Muscle of arm (tissue), 12 donors: ENCODE measurements around the gene RNASE4. TPM values are rescaled to one million over a fixed set of nuclear protein-coding genes. Genes with fewer than 3 reads are reported as not detected.

Experiments
- DNase-seq: peaks from one replicate; pipeline ENCODE4 v3.0.0-alpha.2; 2013
- polyA plus RNA-seq, 12 donors: library from polyadenylated mRNA; unstranded; fragments of 120-200 nt; gene quantifications; one replicate each; pipeline ENCODE4 v1.2.1, GENCODE V29; 2013; ENCODE audit not compliant: insufficient read length in 12 of 12

RNASE4 gene
- polyA plus RNA-seq, 12 donors = 2.2 to 25.2 (median 4.1) TPM; not detected in 1

DNA sequence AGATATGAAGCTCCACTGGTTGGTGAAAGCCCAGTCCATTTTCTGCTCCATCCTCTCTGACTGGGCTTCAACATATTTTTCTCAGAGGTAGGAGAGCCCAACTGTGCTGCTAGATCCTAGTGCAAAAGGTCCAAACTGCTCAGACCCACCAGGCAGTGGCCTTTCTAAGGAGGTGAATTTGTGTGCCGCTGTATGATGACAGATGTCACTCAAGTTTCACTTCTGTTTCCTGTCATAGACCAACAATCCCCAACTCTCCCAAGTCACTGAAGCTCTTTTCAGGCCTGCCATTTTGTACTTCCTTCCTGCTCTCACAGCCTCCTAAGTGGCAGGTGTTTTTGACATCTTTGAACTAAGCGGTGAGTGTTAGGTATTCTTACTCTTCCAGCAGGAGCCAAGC, 16.4 kb upstream of the RNASE4 start:
- DNase-seq = no peak

DNA sequence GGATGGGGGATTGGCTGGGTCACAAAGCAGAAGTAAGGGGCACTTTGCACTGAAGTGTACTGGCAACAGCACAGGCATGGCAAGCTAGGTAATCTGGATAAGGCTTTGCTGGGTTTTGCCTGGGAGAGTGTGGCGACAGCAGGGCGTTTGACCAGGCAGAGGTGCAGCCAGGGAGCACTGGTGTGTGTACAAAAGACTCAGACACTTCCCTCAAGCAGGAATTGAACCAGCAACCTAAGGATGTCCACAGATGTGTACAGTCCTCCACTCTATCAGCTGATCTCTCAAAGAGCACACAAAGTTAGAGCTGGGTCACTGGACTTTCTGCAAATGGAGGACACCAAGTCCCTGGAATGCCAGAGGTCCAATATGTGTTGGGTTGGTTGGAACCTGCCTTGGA, 15.4 kb upstream of the RNASE4 start:
- DNase-seq = no peak

DNA sequence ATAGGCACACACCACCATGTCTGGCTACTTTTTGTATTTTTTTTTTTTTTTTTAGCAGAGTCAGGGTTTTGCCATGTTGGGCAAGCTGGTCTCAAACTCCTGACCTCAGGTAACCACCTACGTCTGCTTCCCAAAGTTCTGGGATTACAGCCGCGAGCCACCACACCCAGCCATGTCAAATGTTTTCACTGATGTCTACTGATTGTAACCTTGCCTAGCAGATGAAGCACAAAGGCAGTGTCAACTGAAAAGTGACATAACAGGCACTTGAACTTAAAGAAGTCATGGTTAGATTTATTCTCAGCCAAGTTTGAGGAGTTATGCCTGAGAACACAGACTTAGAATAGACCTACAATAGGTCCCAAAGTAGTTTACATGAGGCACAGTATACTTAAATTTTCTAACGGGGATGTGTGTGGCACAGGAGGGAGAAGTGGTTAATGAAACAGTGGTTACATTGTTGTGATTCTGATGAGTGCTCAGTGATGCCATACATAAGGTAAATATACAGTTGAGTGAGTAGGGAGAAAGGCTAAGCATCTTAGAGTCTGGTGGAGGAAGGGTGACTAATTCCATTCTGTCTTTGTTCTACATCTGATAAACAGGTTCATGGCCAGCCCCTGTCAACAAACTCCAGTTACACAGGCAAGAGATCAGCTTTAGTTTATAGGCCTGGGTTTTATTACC, 12.6 kb upstream of the RNASE4 start:
- DNase-seq = no peak

DNA sequence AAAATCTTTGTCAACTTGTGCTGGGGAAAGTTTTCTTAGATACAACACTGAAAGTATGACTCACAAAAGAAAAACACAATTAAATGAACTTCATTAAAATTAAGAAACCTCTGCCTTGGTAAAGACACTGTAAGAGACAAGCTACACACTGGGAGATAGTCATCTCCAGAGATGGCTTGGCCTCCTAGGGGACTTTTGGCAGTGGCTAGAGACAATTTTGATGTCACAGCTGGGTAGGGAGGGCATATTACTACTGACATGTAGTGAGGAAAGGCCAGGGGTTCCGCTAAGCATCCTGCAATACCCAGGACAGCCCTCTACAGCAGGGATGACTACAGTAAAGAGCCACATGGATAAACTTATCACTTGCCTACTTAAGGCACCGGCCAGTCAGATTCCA, 8.7 kb upstream of the RNASE4 start:
- no peak for DNase-seq

DNA sequence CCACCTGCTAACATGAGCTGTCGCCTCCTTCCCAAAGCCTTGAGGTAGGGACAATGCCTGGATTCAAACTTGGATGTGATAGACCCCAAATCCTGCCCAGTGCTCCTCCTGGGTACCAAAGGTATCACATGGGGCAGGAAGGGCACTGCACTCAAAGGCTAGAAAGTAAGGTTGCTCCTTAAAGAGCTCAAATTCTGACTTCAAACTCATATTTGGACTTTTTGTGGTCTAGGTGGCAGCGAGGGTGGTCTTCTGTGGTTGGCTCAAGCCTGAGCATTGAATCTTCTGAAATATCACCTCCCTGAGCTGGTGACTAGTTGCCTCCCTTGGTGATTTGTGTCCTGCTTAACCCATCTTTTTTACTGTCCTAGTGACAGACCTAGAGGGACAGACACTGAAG, 8.3 kb upstream of the RNASE4 start:
- no peak for DNase-seq

DNA sequence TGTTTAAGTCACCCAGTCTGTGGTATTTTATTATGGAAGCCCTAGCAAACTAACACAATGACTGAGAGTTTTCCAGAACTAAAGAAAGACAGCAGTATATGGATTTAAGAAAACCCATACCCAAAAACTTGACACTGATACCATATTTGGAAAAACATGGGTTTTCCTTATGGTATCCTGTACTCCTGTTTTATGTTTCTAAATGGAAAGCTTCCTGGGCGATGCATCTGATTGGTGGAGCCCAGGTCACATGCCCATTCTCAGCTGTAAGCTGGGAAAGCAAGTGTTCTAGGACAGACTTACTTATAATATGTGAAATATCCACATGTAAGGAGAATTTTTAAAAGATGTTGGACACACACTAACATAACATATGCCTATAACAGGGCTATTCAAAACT, 4.5 kb upstream of the RNASE4 start:
- DNase-seq = no peak

DNA sequence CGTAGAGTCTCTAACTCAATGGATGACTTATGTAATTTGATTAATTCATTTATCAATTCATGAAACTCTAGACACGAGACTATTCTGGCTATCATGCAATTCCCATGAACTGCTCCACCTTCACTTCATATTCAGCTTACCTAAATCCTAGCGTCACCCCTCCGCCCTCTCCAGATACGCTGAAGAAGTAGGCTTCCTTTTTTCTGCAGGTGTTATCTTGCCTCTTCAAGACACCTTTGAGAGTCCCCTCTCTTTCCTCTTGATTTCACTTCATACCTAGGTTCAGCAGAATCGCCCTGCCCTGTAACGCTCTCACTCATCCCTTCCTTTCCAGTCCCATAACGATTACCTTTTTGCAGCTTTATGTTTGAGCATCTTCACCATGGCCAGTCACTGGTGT, 4.0 kb upstream of the RNASE4 start:
- no peak for DNase-seq

DNA sequence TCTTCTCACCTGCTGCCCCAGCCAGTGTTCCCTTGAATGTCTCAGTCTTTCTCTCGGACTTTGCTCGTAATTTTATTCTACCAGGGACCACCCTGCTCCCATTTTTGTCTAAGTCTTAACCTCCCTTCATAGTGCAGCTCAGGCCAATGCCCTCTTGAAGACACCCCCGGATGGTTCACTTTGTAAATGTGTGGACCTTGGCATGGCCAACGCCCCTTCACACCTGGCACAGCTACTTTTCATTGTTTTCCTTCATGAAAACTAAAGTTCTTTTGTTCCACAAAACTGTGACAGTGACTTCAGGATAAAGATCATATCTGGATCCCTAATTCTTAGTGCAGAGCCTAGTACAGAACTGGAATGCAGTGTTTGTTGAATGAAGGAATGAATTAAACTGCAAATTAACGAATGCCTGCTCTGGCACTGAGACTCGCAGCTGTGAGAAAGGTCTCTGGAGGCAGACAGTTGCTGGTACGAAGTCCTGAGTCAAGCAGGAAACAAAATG, 3.5 kb upstream of the RNASE4 start:
- no peak for DNase-seq

DNA sequence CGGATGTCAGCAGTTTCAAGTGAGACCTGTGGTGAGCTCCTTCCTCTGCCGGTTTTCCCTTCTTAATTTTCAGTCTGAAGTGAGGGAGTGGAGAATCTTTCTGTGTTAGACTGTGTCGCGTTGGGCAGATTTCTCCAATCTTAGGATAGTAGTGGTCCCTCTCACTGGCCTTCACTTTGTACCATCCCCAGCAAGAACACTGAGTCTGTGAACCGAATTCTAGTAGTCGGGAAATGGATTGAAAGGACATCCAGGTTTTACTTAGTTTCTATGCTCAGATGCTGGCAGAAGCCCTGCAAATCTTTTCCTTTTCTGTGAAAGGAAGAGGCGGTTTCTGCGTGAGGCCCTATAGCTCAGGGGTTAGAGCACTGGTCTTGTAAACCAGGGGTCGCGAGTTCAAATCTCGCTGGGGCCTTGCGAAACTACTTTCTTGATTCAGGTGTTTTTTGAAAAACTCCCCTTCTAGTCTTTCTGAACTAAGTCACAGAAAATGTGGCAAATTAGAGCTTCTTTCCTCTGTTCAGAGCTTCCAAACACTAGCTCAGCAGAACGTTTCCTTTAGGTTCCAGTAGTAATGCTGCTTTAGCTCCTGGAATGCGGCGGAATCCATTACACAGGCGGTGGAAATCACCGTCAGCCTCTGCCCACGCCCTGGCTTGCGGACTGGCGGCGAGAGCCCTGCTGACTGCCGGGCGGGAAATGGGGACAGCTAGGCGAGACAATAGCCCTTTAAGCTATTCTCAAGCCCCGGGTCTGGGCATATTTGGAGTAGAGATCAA, 2.8 kb upstream of the RNASE4 start:
- DNase-seq = peak; percentile 93

DNA sequence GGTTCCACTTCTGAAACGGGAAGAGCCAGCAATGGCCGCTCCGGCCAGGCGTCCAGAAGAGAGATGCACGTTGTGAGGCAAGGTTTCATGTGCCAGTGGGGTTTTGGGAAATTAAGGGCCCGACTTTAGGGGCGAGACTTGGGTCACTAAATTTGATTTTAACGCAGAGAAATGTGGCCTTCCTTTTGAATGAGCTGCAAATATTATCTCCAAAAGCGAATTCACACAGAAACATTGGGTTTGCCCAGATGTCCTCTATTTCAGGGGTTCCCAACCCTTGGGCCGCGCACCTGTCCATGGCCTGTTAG, 2.3 kb upstream of the RNASE4 start:
- peak; percentile 72 for DNase-seq

DNA sequence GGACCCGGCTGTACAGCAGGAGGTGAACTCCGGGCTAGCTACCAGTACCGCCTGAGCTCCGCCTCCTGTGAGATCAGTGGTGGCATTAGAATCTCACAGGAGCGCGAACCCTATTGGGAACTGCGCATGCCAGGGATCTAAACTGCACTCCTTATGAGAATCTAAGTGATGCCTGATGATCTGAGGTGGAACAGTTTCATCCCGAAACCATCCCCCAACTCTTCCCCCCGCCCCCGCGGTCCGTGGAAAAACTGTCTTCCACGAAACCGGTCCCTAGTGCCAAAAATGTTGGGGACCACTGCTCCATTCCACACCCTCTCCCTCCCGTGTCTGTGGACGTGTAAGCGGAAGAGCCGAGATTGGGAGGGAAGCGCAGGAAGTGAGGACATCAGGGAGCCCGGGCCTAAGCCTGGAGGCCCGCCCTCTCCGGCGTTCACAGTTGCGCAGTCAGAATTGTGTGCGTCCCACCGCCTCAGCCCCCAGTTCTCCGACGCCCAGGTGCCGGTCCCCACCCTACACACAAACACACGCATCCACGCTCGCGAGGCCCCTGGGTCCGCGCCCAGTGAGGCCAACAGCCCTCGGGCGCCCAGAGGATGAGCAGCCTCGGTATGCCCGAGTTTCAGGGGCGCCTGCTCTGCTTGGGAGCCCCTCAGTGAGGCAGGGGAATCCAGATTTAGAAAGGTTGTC, 1.8 kb upstream of the RNASE4 start:
- DNase-seq = peak; percentile 97

DNA sequence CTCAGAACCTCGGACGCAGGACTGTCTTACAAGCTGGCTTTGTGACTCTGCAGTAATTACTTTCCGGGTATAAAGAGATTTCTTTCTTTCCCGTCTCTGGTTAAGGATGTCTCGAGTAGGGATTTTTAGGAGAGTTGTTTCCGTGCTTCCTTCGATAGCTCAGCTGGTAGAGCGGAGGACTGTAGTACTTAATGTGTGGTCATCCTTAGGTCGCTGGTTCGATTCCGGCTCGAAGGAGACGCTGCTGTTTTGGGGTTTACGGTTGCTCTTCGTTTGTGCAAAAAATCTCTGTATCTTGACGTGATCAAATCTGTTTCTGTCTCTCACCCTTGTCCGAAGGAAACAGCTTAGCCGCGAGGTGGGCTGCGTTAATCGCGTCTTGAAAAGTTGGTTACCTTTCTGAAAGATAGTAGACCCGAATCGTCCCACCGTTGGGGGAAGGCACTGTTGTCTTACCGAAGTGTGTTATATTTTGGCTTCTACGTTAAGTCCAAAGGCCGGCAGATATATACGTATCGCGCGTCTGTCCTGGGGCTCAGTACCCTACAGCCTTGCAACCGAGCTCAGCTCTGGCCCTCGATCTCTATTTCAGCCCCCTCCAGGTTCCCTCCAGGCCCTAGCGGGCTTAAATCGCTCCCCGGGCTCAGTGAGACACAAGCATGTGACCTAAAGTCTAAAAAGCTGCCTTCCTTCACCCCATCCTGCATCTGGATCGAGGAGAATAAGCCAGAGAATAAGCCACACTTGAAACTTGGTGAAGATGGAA, 1.1 kb upstream of the RNASE4 start:
- DNase-seq = peak; percentile 92

DNA sequence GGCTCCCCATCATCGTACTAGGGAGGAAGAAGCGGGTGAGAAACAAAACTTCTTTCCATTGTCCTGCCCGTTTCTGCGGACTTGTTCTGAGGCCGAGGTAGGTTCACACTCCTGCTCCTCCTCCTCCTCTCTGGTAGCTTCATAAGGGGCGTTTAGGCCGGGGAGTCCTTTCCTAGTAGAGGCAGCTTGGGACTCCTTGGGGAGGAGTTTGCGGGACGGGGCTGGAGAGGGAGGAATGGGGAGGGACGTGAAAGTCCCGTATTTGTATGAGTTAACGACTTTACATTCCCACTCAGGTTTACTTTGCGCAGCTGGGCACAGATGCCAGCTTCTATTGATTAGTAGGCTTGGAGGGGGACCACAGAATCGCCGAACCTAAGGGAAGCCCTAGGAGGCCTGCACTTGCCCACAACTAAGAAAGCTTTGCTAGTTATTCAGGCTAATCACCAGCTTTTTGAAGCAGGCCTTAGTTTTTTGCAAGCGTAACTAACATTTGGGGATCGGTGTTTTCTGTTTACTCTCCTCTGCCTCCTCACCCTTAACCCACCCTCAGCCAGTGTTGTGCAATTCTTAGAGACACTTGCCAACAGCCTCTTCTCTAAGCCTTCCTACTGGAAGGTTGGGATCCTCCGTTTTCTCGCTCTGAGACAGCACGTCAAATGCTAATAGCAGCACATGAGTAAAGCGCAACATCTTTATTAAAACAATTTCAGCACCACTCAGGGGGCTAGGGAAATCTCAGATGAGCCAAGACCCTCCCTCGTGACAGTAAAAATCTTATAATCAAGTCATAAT, 499 bp downstream of the RNASE4 start:
- DNase-seq = no peak

DNA sequence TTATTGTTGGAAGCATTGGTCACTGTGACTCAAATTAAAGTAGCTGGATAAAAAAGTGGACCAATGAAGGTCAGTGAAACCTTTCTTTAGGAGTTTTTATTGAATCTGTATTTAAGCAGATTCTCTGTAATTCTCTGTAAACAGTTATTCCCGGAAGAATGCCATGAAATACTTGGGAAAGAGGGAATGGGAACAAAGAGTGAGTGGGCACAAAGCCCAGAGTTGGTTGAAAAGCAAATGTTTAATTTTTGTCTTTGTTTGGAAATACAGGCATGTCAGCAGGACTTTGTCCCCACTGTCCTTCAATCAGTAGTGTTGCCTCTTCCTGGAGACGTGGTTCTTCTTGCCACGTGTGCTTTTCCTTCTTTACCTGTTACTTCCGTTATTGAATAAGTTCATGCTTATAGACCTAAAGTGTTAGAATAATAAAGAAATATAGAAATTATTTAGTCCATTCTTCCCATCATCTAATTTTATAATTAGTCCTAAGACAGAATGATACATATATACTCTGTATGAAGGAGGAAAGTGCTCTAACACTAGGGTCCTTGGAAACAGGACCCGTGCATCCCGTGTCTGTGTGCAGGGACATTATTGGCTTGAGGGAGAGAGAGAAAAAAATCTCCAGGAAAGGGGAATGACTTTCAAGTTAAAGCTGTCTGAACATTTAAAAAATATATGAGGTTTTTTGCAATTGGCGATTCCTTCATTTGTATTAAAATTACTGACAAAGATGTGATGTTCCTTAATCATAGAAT, 2.2 kb downstream of the RNASE4 start:
- no peak for DNase-seq

DNA sequence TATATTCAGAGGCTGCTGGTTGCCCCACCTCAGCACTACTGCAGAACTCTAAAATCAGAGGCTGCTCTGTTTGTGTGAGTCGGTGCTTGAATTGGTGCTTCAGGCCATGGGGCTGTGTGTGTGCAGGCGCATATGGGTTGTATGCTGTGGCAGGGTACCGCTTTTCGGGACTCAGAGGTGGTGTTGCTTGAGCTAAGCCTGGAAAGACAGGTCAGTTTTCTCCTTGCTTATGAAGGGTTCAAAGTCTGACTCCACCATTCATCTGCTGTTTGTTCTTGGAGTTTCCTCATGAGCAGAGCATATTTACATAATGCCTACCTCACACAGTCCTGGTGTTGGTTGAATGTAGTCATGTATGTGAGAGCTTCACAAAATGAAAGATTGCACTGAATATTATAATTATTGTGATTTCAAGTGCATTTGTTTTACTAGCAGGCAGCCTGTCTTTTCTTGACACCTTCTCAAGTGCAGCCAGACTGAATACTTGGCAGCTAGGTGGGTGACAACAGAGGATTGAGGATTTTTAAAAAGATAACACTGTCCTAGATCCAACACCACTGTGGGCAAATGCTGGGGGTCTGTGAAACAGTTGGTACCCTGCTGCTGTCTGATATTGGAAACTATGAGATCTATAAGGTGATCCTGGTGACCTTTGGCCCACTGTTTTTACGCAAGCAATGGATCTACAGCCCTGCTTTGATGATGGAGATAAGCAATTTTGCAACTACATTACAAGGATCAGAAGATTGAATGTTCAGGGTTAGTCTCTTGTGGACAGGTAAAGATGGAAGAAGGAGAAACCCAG, 3.2 kb downstream of the RNASE4 start:
- no peak for DNase-seq

DNA sequence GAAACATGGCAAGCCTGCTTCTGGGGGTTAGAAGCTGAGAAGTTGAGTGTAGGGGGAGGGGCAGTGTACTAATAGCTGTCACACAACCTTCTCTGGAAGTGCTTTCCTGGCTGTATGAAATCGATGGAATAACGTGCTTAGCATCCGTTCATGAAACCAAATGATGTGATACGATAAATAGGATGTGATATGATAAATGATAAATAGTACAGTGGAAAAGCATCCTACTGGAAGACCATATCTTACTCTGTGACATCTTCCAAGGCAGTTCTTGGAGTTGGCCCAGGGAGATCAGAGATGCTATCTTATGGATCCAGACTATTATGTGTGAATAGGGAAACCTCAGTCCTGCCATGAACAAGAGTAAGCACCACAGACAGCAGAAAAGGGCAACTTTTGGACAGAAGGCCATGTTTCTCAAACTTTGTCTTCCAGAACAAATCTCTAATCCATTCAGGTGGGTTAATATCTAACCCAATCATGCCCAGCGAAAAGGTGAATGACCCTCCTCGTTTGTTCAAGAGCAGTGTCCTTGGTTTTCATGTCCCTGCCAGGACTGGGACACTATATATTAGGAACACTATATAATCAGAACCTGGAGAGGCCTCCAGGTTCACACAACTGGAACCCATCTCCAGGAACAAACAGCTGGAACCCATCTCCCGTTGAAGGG, 3.9 kb downstream of the RNASE4 start, which contains the start of gene ANG:
Gene ANG, plus strand, starts transcription at position 598 of the 673 bp plus-strand sequence. CDS start 4,801 bp downstream, outside the sequence.
- no peak for DNase-seq

DNA sequence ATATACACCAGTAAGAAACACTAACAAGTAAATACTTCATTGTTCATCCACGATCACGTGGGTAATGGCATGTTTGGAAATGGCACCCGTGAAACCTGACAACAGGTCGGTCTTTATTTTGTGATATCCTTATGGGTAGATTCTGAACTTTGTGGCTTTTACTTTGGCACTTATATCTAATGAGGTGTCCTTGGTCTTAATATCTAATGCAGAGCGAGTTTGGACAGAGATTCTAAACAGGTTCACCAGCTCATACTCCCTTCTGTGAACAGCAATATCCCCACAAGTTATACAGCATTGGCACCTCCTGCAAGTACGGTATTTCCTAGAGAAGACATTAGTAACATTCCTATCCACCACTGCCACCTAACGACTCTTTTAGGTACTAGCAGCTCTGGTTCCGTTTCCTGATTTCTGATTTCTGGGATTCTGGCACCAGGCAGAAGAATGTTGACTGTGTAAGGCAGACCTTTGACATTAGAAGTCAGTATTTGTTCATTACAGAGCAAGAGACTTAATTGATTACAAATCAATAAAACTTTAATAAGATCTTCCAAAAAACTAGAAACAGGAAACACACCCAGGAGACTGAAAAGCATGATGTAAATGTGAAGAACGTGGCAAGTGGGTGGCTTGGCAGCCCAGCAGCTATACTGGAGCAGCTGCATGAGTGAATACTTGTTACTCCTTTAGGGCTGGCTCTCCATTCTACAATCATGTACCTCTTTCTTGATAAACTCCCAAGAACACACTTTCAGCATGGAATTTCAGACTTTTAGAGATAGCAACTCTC, 6.7 kb downstream of the RNASE4 start:
- peak; percentile 80 for DNase-seq
